ENCODE measurements around the gene ERAL1. TPM values are rescaled to one million over a fixed set of nuclear protein-coding genes. Genes with fewer than 3 reads are reported as not detected.

Gene ERAL1
- total and polyA plus RNA-seq, 2 experiments from 2014 or later, result 77.1 to 121 TPM

GRCh38 chr17:28900986-28901726, 46.3 kb downstream of the ERAL1 start (continued):
- TF ChIP-seq ZNF462 (CRISPR knock-in tag; IDR thresholded peaks at IDR 0.05) (no peak), ZNF331 (CRISPR knock-in tag; IDR thresholded peaks at IDR 0.05; ENCODE audit: low read depth) (no peak), NANOG (IDR thresholded peaks at IDR 0.05; ENCODE audit: borderline replicate concordance) (no peak), EZH2phosphoT487 (IDR thresholded peaks at IDR 0.05; ENCODE audit: unreplicated experiment) (no peak)

GRCh38 chr17:28901866-28902818, 47.3 kb downstream of the ERAL1 start:
- peak; percentile 53 for ATAC-seq
- Histone ChIP-seq H3K4me2 (peak overlapping the region; percentile 92), H3K79me2 (replicated peaks; ENCODE audit: insufficient read depth) (peaks cover 19% of the 10 kb centered on the region; the same call in 1 of the 2 replicates), H3K27me3 (ENCODE audit: insufficient read depth) (no peaks in the 10 kb centered on the region), H3K4me1 (ENCODE audit: insufficient read depth) (peaks cover 23% of the 10 kb centered on the region), H3K9me2 (ENCODE audit: insufficient read depth) (no peaks in the 10 kb centered on the region), H2AFZ (peak overlapping the region; percentile 95), H4K20me1 (replicated peaks; ENCODE audit: insufficient read depth) (peaks cover 5% of the 10 kb centered on the region), H3K27ac (ENCODE audit: low read depth) (no peak overlapping the region), H3K36me3 (ENCODE audit: insufficient read depth) (peaks cover 5% of the 10 kb centered on the region; the same call in 1 of the 2 replicates), H3F3A (replicated peaks; ENCODE audit: low read depth) (peaks cover 44% of the 10 kb centered on the region), H3K4me3 (peak overlapping the region; percentile 92)
- peak overlapping the region; percentile 82 for H3K4me3 Mint-ChIP-seq
- no peaks in the 10 kb centered on the region; the same call in 1 of the 3 replicates for H3K9me3 Mint-ChIP-seq
- peaks cover 43% of the 10 kb centered on the region for H3K4me1 Mint-ChIP-seq
- peaks cover 31% of the 10 kb centered on the region for H3K27me3 Mint-ChIP-seq (ENCODE audit: insufficient read depth, low read depth, poor library complexity)
- peak; percentile 71 for DNase-seq (ENCODE audit: low spot score)
- H3K27ac Mint-ChIP-seq, result peak overlapping the region; percentile 23; the same call in 1 of the 2 replicates
- H3K36me3 Mint-ChIP-seq (ENCODE audit: low read depth), result peaks cover 38% of the 10 kb centered on the region
- no peak for TF ChIP-seq ZNF331 (CRISPR knock-in tag; IDR thresholded peaks at IDR 0.05; ENCODE audit: low read depth)
- no peak for TF ChIP-seq ZNF114 (CRISPR knock-in tag; IDR thresholded peaks at IDR 0.05)
- TF ChIP-seq NANOG (IDR thresholded peaks at IDR 0.05; ENCODE audit: borderline replicate concordance), result no peak
- no peak for TF ChIP-seq STAT1 (IDR thresholded peaks at IDR 0.05; ENCODE audit: unreplicated experiment)
- TF ChIP-seq ZNF462 (CRISPR knock-in tag; IDR thresholded peaks at IDR 0.05), result no peak

Data from GM23338 (cell line).